CD4-positive, alpha-beta T cell (primary cell): ENCODE data around the gene LYPD3. TPM values are rescaled to one million over a fixed set of nuclear protein-coding genes. Genes with fewer than 3 reads are reported as not detected.

Experiments used
- ATAC-seq: fragments of 200-7000 bp; cut with Tn5 transposase; one replicate; pipeline ENCODE4 v1.10.0; 2022; ENCODE audit warnings: mild to moderate bottlenecking; ENCODE audit not compliant: poor library complexity
- CTCF ChIA-PET: fragments of 350-600 bp; sonication (Branson Sonifier 250); formaldehyde crosslinking; loops from one replicate; lab custom pipeline; 2021; ENCODE audit warnings: antibody characterized with exemption, inconsistent platforms; lab: Charles Lee
- POLR2A ChIA-PET: fragments of 350-600 bp; sonication (Branson Sonifier 250); formaldehyde crosslinking; loops from one replicate; lab custom pipeline; 2021; ENCODE audit warnings: antibody characterized with exemption, inconsistent platforms; lab: Charles Lee
- DNase-seq, 14 experiments: peaks; one replicate each; pipeline ENCODE4 v3.0.0-alpha.2; 2013 to 2020; ENCODE audit warnings: mixed read lengths in 2 of 14
- H3K27ac ChIP-seq, 2 donors: one replicate each; pipeline versions ENCODE4 v1.5.1 to v1.7.0; 2013; ENCODE audit warnings: low read length in 2 of 2, low read depth in 1 of 2, mild to moderate bottlenecking in 1 of 2
- H3K27me3 ChIP-seq, 2 experiments: 1 replicate in 1 of 2; 2 replicates in 1 of 2; pipeline versions ENCODE4 v1.6.1 to v1.7.0; 2013; ENCODE audit warnings: low read length in 2 of 2, control low read depth in 1 of 2, mild to moderate bottlenecking in 1 of 2, moderate library complexity in 1 of 2; ENCODE audit not compliant: insufficient read depth in 2 of 2, control insufficient read depth in 1 of 2
- H3K36me3 ChIP-seq: one replicate; pipeline ENCODE4 v1.6.1; 2013; ENCODE audit warnings: low read length, control low read depth; ENCODE audit not compliant: insufficient read depth
- H3K4me1 ChIP-seq: one replicate; pipeline ENCODE4 v1.6.1; 2013; ENCODE audit warnings: low read length, control low read depth; ENCODE audit not compliant: insufficient read depth
- H3K4me3 ChIP-seq: one replicate; pipeline ENCODE4 v1.5.1; 2013; ENCODE audit warnings: mild to moderate bottlenecking, low read length, moderate library complexity
- H3K9me3 ChIP-seq, 2 experiments: 1 replicate in 1 of 2; 2 replicates in 1 of 2; pipeline versions ENCODE4 v1.6.1 to v1.7.0; 2013; ENCODE audit warnings: low read length in 2 of 2, mild to moderate bottlenecking in 2 of 2, control low read depth in 1 of 2, moderate library complexity in 1 of 2; ENCODE audit not compliant: control insufficient read depth in 1 of 2, insufficient read depth in 1 of 2
- H3K27ac Mint-ChIP-seq: one replicate; pipeline ENCODE4 v1.8.0; 2020; ENCODE audit warnings: mixed read lengths
- H3K27me3 Mint-ChIP-seq: one replicate; pipeline ENCODE4 v1.8.0; 2021; ENCODE audit warnings: mixed read lengths
- H3K36me3 Mint-ChIP-seq: one replicate; pipeline ENCODE4 v1.8.0; 2021; ENCODE audit warnings: low read depth, mixed read lengths
- H3K4me1 Mint-ChIP-seq: one replicate; pipeline ENCODE4 v1.8.0; 2021; ENCODE audit warnings: low read depth, mixed read lengths
- H3K4me3 Mint-ChIP-seq: one replicate; pipeline ENCODE4 v1.8.0; 2020; ENCODE audit warnings: mild to moderate bottlenecking, mixed read lengths
- H3K9me3 Mint-ChIP-seq: one replicate; pipeline ENCODE4 v1.8.0; 2020; ENCODE audit warnings: mixed read lengths
- intact Hi-C, 2 experiments: fragments of 100-400 bp; cut with DNase I in 1 of 2; cut with micrococcal nuclease in 1 of 2; formaldehyde crosslinking; loops; one replicate each; pipeline versions ENCODE4 v1.15.1 to v1.9.0; 2023 to 2025; cut with DNase I, micrococcal nuclease
- total RNA-seq, 174 experiments: library from RNA in 2 of 174; stranded (reverse) in 2 of 174; gene quantifications; one replicate each; pipeline ENCODE4 v1.2.3 and lab custom pipeline; 2021 to 2026
- TF ChIP-seq, protein P1 (sequence below): fragments of 200-600 bp; IDR thresholded peaks from one replicate; pipeline ENCODE4 v1.8.0; 2022; ENCODE audit warnings: antibody characterized with exemption, mild to moderate bottlenecking

The LYPD3 gene
- total RNA-seq, 2 experiments from 2014 or later: 35.6 to 37.3 TPM

DNA sequence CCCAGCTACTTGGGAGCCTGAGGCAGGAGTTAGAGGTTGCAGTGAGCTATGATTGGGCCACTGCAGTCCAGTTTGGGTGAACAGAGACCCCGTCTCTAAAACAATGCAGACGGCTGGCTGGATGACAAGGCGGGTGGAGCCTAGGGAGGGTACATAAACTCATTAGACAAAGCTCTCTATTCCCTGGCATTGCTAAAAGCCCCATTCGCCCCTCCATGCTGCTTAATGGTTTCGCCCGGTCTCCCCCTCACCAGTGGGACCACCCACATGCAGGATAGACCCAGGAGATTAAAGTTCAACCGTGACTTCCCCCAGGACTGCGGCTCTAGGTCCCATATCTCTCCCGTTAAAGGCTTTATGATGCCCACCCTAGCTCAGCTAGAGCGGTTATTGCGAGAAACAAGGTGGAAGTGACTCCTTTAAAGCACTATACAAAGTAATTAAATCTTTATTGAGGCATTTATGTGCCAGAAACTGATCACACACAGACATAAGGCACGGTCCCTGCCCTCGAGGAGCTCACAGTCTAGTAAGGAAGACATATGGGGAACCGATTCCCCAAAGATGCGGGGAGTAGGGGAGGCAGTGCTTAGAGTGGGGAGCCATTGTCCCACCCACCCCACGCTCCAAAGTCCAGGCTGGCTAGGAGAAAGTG, 4.9 kb downstream of the LYPD3 start:
- Histone ChIP-seq H3K36me3 (no peaks in the 10 kb centered on the region), H3K4me1 (peaks cover 26% of the 10 kb centered on the region), H3K9me3 (no peaks in the 10 kb centered on the region), H3K4me3 (no peak overlapping the region), H3K27ac (no peak overlapping the region), H3K27me3 (no peaks in the 10 kb centered on the region)
- CTCF ChIA-PET: interaction anchor here (1.2 to 2.1 kb wide), 3 partner anchors 13 to 135 kb away, joined by 3 to 5 read pairs (median 3); no protein-coding TSS in a partner anchor
- ATAC-seq: no peak
- Mint-ChIP-seq H3K4me1 (peaks cover 43% of the 10 kb centered on the region), H3K27me3 (no peaks in the 10 kb centered on the region), H3K27ac (peak overlapping the region; percentile 97), H3K9me3 (no peaks in the 10 kb centered on the region), H3K36me3 (peaks cover 11% of the 10 kb centered on the region), H3K4me3 (peak overlapping the region; percentile 4)
- POLR2A ChIA-PET: interaction anchor here (1.4 to 1.6 kb wide), 2 partner anchors 22 to 43 kb away, joined by 4 to 5 read pairs; no protein-coding TSS in a partner anchor
- no peak for DNase-seq
- intact Hi-C loops: loop anchor here in 1 of 2 experiments (5.0 to 10.0 kb wide), 2 partner anchors 137 to 294 kb away; partner anchors contain the start of genes IRGQ, SMG9 and ZNF576
- TF ChIP-seq, protein P1, sequence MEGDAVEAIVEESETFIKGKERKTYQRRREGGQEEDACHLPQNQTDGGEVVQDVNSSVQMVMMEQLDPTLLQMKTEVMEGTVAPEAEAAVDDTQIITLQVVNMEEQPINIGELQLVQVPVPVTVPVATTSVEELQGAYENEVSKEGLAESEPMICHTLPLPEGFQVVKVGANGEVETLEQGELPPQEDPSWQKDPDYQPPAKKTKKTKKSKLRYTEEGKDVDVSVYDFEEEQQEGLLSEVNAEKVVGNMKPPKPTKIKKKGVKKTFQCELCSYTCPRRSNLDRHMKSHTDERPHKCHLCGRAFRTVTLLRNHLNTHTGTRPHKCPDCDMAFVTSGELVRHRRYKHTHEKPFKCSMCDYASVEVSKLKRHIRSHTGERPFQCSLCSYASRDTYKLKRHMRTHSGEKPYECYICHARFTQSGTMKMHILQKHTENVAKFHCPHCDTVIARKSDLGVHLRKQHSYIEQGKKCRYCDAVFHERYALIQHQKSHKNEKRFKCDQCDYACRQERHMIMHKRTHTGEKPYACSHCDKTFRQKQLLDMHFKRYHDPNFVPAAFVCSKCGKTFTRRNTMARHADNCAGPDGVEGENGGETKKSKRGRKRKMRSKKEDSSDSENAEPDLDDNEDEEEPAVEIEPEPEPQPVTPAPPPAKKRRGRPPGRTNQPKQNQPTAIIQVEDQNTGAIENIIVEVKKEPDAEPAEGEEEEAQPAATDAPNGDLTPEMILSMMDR: no peak

DNA sequence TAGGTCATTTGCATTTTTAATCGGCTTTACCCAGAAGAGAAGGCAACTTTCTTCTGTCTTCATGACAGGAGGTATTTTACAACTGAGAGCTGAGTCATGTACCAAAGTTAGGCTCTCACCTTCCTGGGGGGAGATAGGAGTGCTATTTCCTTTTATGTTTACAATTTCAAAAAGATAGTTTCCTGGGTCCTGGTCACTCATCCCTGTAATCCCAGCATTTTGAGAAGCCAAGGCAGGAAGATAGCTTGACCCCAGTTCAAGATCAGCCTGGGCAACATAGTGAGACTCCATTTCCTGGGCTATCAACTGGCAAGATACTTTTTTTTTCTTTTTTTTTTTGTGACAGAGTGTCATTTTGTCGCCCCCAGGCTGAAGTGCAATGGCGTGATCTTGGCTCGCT, 7.6 kb downstream of the LYPD3 start:
- peaks cover 24% of the 10 kb centered on the region for H3K4me1 Mint-ChIP-seq
- no peak overlapping the region for H3K4me3 Mint-ChIP-seq
- TF ChIP-seq, protein P1: no peak
- no peaks in the 10 kb centered on the region for H3K27me3 Mint-ChIP-seq
- Histone ChIP-seq H3K27me3 (no peaks in the 10 kb centered on the region), H3K4me3 (no peak overlapping the region), H3K27ac (no peak overlapping the region), H3K4me1 (peaks cover 7% of the 10 kb centered on the region), H3K36me3 (no peaks in the 10 kb centered on the region), H3K9me3 (no peaks in the 10 kb centered on the region)
- ATAC-seq (no peak), DNase-seq (no peak)
- no peak overlapping the region for H3K27ac Mint-ChIP-seq
- CTCF ChIA-PET: interaction anchor here (0.6 to 1.8 kb wide), 3 partner anchors 25 to 268 kb away, joined by 4 read pairs; partner anchors contain the start of gene PHLDB3
- H3K9me3 Mint-ChIP-seq: no peaks in the 10 kb centered on the region
- H3K36me3 Mint-ChIP-seq: no peaks in the 10 kb centered on the region
- POLR2A ChIA-PET: interaction anchor here (1.9 kb wide), 1 partner anchor 11 kb away, joined by 5 read pairs; no protein-coding TSS in a partner anchor
- intact Hi-C loops: no loop called here

DNA sequence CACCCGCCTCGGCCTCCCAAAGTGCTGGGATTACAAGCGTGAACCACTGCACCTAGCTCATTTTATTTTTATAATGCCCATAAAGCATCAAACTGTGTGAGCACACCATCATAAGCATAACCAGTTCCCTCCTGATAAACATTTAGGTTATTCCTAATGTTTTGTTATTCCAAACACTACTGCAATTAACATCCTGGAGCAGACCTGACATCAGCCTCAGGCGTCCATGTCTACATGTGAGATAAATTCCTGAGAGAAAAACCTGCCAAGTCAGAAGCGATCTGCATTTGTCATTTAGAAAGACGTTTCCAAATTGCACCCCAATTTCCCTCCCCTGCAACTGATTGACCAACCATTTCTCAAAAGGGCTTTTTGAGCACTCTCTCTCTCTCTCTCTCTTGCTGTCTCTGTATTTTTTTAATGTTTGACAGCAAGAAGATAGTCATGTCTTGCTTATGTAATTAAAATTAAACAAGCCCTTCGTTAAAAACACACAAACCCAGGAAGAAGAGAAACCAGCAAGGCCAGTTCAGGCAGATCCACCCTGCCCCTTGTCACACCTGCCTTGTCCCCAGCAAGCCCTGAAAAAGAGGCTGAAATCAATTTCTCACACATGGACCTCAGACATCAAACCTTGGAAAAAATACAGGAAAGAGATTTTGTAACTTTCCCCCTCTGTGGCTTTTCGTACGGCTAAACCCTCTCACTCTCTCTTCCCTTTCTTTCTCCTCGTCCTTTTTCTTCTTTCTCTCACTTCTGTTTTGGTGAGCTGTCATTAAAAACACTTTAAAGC, 9.9 kb downstream of the LYPD3 start:
- no peak for DNase-seq
- no peaks in the 10 kb centered on the region for H3K4me1 ChIP-seq
- no peak overlapping the region for H3K4me3 Mint-ChIP-seq
- POLR2A ChIA-PET: no interaction called here
- no peak overlapping the region for H3K27ac Mint-ChIP-seq
- H3K27ac ChIP-seq: no peak overlapping the region
- H3K9me3 Mint-ChIP-seq: no peaks in the 10 kb centered on the region
- intact Hi-C loops: no loop called here
- H3K4me1 Mint-ChIP-seq: peaks cover 10% of the 10 kb centered on the region
- H3K27me3 Mint-ChIP-seq: no peaks in the 10 kb centered on the region
- ATAC-seq: no peak
- H3K4me3 ChIP-seq: no peak overlapping the region
- H3K9me3 ChIP-seq: no peaks in the 10 kb centered on the region
- TF ChIP-seq, protein P1: no peak
- CTCF ChIA-PET: interaction anchor here (1.9 kb wide), 1 partner anchor 8 kb away, joined by 5 read pairs; no protein-coding TSS in a partner anchor
- no peaks in the 10 kb centered on the region for H3K36me3 ChIP-seq
- H3K36me3 Mint-ChIP-seq: no peaks in the 10 kb centered on the region
- no peaks in the 10 kb centered on the region for H3K27me3 ChIP-seq
